ENCODE results near the gene ZFAND2B. TPM values are rescaled to one million over a fixed set of nuclear protein-coding genes. Genes with fewer than 3 reads are reported as not detected.

Gene ZFAND2B
- total RNA-seq, 4 donors from 2014 or later: 43.7 to 129 (median 112) TPM

DNA sequence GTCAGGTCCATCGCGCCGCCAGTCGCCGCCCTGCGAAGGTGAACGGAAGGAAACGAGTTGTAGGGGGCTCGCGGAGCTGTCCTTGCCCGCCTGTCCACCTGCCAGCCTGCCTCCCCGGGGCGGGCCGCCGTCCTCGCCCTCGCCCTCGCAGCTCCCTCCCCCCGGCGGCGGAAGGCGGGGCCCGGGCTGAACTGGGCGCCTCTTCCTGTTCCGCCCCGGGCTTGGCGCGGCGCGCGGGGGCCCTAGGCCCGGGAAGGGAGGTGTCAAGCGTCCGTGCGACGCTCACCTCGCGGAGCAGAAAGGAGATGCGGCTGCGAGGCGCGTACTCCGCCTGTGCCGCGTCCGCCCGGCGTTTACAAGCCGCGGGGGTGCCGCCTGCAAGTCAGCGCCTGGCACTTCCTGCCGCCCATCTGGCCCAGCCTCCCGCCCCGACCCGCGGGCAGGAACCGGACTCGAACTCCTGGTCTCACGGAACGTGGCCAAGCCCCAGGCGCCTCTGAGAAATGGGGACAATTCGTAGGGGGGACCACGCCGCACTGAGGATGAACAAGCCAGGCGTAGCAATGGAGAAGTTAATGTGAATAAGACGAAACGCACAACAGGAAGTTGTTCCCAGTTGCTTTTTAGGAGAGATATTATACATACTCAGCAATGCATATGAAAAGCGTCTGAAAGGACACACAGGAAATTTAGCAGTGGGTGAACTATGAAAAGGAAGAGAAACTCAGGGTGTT, 29.6 kb upstream of the ZFAND2B start, which contains the start of gene CNPPD1:
Gene CNPPD1 (minus strand): TSS at position 108 of the 734 bp plus-strand sequence. CDS start 97 bp downstream, at position 11.
- peaks cover 3 to 39% (median 6%) of the 10 kb centered on the region in 4 donors for H3K4me1 ChIP-seq
- H3K4me3 ChIP-seq: peak within 1 kb of the TSS; percentile 70 to 100 (median 74)
- H3K27ac ChIP-seq: peak within 1 kb of the TSS; percentile 93 to 96 (median 95)
- H3K36me3 ChIP-seq: peaks cover 0 to 59% (median 0%) of the 10 kb centered on the region in 3 donors
- H3K27me3 ChIP-seq: no peaks in the 10 kb centered on the region
- H3K9me3 ChIP-seq: no peaks in the 10 kb centered on the region
- peak; percentile 97 for TF ChIP-seq POLR2A (IDR thresholded peaks at IDR 0.05)
- peak in 1 of 6 experiments; percentile 4 for TF ChIP-seq CTCF (IDR thresholded peaks at IDR 0.05)
- peak; percentile 86 to 96 (median 96) for DNase-seq

DNA sequence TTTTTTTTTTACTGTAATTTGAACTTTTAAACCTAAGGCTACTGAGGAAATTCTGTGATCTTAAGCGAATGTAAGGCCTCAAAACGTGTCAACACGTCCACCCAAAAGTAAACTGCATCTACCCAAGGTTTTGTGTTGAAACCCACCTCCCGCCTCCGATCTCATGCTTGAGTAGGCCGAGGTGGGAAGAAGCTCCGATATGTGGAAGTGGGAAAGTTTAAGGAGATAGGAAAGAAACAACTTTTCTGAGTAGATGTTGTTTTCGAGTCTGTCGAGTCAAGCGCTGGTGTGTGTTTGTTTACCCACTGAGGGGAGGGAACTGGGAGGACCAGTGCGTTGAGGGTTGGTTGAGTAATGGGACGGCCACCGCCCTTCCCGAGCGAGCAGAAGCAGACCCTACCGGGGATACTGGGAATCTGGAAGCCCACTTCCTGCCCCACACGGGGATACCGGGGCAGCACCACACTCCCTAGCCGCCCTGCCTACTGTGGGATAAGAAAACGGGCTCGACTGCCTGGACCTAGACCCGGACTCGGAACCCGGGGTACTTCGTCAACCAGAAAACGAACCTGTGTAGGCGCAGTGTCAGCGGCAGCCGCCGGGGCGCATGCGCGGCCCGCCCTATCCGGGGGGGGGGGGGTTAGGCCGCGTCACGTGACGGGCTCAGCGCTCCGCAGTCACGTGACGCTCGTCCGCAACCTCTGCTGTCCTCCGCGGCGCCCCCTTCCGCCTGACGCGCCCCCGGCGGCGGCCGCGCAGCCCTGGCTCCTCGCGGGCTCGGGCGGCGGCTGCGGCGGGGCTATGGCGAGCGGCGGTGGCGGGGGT, 28.8 kb upstream of the ZFAND2B start, which contains the start of gene RETREG2:
Gene RETREG2 (plus strand): TSS at position 724 of the 825 bp plus-strand sequence. CDS start 78 bp downstream, at position 802.
- Histone ChIP-seq H3K27ac (peak within 1 kb of the TSS; percentile 93 to 96 (median 95)), H3K27me3 (no peaks in the 10 kb centered on the region), H3K36me3 (peaks cover 0 to 59% (median 0%) of the 10 kb centered on the region in 3 donors), H3K4me3 (peak within 1 kb of the TSS; percentile 70 to 100 (median 74)), H3K9me3 (no peaks in the 10 kb centered on the region), H3K4me1 (peaks cover 3 to 39% (median 6%) of the 10 kb centered on the region in 4 donors)
- DNase-seq: peak; percentile 83 to 96 (median 94)
- TF ChIP-seq POLR2A (IDR thresholded peaks at IDR 0.05): peak; percentile 95 to 98
- peak; percentile 3 to 61 (median 36) for TF ChIP-seq CTCF (IDR thresholded peaks at IDR 0.05)

- DNase-seq: peak in 2 of 3 donors; percentile 70 to 75
- TF ChIP-seq POLR2A (IDR thresholded peaks at IDR 0.05) (no peak), CTCF (IDR thresholded peaks at IDR 0.05) (no peak)
- no peaks in the 10 kb centered on the region for H3K27me3 ChIP-seq
- peak overlapping the region; percentile 93 to 96 (median 95) for H3K27ac ChIP-seq
- H3K4me3 ChIP-seq: peak overlapping the region; percentile 70 to 100 (median 74)
- H3K9me3 ChIP-seq: no peaks in the 10 kb centered on the region
- peaks cover 0 to 59% (median 0%) of the 10 kb centered on the region in 3 donors for H3K36me3 ChIP-seq
- peaks cover 3 to 38% (median 6%) of the 10 kb centered on the region in 4 donors for H3K4me1 ChIP-seq
These were observed 28.0 kb upstream of the ZFAND2B start for GRCh38 chr2:219178377-219179175.

- peaks cover 3 to 28% (median 6%) of the 10 kb centered on the region in 4 donors for H3K4me1 ChIP-seq
- DNase-seq: peak in 1 of 3 donors; percentile 40
These were observed 26.7 kb upstream of the ZFAND2B start for GRCh38 chr2:219179601-219180465.

More at GRCh38 chr2:219179601-219180465, 26.7 kb upstream of the ZFAND2B start:
- H3K4me3 ChIP-seq: peak overlapping the region in 2 of 4 donors; percentile 70 to 100
- peaks cover 0 to 54% (median 0%) of the 10 kb centered on the region in 3 donors for H3K36me3 ChIP-seq
- TF ChIP-seq POLR2A (IDR thresholded peaks at IDR 0.05) (no peak), CTCF (IDR thresholded peaks at IDR 0.05) (no peak)
- H3K27ac ChIP-seq: no peak overlapping the region
- no peaks in the 10 kb centered on the region for H3K9me3 ChIP-seq
- no peaks in the 10 kb centered on the region for H3K27me3 ChIP-seq
